ENCODE measurements around the gene MCC.

- TF ChIP-seq CTCF (IDR thresholded peaks at IDR 0.05), result no peak
- no peak for TF ChIP-seq EP300 (IDR thresholded peaks at IDR 0.05)
- no peak for TF ChIP-seq POLR2A (IDR thresholded peaks at IDR 0.05)
These were observed 429.5 kb downstream of the MCC start for GRCh38 chr5:113058706-113059226.

Data from ovary (tissue), 3 donors.